ENCODE results near the gene CRELD2.

The CRELD2 gene

GRCh38 chr22:49925525-49926128 is 7.2 kb downstream of the CRELD2 start:
- no peak for DNase-seq (ENCODE audit: low spot score)
- TF ChIP-seq, protein P1, sequence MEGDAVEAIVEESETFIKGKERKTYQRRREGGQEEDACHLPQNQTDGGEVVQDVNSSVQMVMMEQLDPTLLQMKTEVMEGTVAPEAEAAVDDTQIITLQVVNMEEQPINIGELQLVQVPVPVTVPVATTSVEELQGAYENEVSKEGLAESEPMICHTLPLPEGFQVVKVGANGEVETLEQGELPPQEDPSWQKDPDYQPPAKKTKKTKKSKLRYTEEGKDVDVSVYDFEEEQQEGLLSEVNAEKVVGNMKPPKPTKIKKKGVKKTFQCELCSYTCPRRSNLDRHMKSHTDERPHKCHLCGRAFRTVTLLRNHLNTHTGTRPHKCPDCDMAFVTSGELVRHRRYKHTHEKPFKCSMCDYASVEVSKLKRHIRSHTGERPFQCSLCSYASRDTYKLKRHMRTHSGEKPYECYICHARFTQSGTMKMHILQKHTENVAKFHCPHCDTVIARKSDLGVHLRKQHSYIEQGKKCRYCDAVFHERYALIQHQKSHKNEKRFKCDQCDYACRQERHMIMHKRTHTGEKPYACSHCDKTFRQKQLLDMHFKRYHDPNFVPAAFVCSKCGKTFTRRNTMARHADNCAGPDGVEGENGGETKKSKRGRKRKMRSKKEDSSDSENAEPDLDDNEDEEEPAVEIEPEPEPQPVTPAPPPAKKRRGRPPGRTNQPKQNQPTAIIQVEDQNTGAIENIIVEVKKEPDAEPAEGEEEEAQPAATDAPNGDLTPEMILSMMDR (IDR thresholded peaks at IDR 0.05): no peak
- Histone ChIP-seq H3K27ac (no peak overlapping the region), H3K4me3 (no peak overlapping the region)

GRCh38 chr22:49926916-49927315 is 8.5 kb downstream of the CRELD2 start:
- Histone ChIP-seq H3K27ac (no peak overlapping the region), H3K4me3 (no peak overlapping the region)
- TF ChIP-seq, protein P1 (IDR thresholded peaks at IDR 0.05): no peak
- no peak for DNase-seq (ENCODE audit: low spot score)

DNA sequence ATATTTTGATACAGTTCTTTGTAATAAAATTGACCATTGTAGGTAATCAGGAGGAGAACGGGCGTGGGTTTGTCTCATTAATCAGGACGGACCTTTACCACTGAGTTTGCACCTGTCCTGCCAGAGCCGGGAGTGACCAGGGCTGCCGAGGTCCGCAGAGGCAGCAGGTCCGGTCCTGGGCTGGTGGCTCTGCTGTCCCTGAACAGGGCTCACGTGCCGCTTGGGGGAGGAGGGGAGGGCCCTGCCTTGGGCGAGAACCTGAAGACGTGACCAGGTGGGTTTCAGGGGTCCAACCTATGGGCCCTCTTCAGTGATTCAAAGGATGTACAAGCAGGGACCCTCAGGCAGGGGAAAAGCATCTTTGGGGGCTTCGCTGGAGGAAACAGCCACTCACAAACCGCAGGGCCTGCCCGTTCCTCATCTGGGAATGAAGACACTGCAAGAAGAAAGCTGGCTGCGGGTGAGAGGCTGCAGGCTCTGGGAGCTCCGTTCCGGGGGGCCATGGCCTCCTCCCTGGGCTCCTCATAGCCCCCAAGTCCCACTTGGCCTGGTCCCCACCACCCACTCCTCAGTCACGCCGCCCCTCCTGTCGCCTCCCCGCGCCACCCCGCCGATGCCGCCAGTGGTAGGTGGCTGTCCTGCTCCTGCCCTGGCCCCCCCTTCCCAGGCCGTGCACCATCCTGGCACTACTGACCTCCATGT is 9.2 kb downstream of the CRELD2 start:
- Histone ChIP-seq H3K27ac (no peak overlapping the region), H3K4me3 (no peak overlapping the region)
- TF ChIP-seq, protein P1 (IDR thresholded peaks at IDR 0.05): no peak
- DNase-seq (ENCODE audit: low spot score): no peak

GRCh38 chr22:49928185-49928495 is 9.7 kb downstream of the CRELD2 start:
- H3K4me3 ChIP-seq: no peak overlapping the region
- no peak for DNase-seq (ENCODE audit: low spot score)
- TF ChIP-seq, protein P1 (IDR thresholded peaks at IDR 0.05): no peak

DNA sequence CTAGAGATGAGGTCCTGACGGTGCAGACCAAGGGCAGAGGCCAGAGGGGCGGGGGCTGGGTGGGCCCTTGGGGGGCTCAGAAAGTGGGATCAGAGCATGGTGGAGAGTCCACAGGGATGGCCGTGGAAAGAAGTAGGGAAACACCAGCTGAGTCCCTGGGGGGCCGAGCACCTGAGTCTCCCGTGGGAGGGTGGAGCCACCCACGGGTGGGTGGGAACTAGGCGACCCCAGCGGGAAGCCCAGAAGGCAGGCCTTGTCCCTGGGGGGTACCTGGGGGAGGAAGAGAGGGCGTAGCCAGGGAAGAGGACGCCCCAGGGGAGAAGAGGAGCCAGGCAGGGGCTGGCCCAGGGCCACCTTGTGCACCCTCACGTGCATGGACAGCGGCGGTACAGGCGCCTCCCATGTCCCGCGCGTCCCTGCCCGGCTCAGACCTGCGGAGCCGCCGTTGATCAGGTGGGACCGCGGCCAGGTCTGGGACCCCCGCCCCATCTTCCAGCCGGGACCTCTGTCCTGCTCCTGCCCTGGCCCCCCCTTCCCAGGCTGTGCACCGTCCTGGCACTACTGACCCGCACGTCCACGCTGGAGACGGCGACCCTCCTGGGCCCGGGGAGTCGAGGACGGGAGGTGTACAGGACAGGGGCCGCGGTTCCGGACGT is 10.2 kb downstream of the CRELD2 start:
- Histone ChIP-seq H3K4me3 (no peak overlapping the region), H3K27ac (no peak overlapping the region)
- TF ChIP-seq, protein P1 (IDR thresholded peaks at IDR 0.05): no peak
- no peak for DNase-seq (ENCODE audit: low spot score)

More at GRCh38 chr22:49928185-49928495, 9.7 kb downstream of the CRELD2 start:
- no peak overlapping the region for H3K27ac ChIP-seq

DNA sequence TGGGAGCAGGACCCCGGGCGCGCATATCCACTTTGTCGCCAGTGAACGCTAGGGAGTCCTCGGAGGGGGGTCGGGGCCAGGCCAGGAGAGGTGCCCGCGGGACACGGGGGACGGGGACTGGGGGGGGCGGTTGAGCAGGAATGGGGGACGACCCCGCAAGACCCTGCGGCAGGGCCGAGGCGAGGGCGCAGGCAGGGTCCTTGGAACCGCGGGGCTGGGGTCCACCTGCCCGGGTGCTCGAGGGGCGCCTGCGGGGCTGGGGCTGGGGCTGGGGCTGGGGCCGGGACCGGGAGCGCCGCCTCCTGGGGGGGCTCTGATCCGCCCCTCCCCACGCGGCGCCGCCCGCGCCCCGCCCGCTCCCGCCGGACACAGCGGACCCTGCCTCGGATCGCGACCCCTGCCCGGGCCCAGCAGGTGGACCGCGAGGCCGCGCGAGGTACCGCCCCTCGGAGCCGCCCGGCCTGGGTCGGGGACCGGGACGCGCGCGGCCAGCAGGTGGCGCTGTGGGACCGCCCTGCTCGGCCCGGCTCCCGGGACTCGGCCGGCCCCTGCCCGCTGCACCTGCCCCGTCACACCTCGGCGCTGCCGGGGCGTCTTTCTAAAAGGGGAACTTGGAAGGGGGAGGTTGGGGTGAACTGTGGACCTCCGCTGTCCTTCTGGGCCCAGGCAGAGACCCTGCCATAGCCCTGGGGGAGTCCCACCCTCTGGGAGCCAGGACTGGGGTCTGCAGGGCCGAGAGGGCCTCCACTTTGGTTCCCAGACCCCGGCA is 11.0 kb downstream of the CRELD2 start:
- no peak for DNase-seq (ENCODE audit: low spot score)
- TF ChIP-seq, protein P1 (IDR thresholded peaks at IDR 0.05): peak; percentile 94
- Histone ChIP-seq H3K4me3 (peak overlapping the region; percentile 59), H3K27ac (no peak overlapping the region)
